Testis (tissue), 2 donors: ENCODE measurements around the gene RIMBP2.
"Not testable (repeated sequence)": the region's sequence is repeated elsewhere in the genome, so short reads cannot be mapped to it uniquely, and the experiment has no call there.

Experiments used
- CTCF ChIP-seq, 3 experiments: fragments of 450-650 bp in 2 of 3; fragments of 200-600 bp in 1 of 3; sonication (generic) in 1 of 3; IDR thresholded peaks; one replicate each; pipeline ENCODE4 v1.5.1; 2016 to 2019; ENCODE audit warnings: antibody characterized with exemption in 3 of 3, mild to moderate bottlenecking in 2 of 3, moderate library complexity in 1 of 3
- POLR2A ChIP-seq: fragments of 450-650 bp; IDR thresholded peaks from one replicate; pipeline ENCODE4 v1.6.1; 2017; ENCODE audit warnings: antibody characterized with exemption, mild to moderate bottlenecking, moderate library complexity

DNA sequence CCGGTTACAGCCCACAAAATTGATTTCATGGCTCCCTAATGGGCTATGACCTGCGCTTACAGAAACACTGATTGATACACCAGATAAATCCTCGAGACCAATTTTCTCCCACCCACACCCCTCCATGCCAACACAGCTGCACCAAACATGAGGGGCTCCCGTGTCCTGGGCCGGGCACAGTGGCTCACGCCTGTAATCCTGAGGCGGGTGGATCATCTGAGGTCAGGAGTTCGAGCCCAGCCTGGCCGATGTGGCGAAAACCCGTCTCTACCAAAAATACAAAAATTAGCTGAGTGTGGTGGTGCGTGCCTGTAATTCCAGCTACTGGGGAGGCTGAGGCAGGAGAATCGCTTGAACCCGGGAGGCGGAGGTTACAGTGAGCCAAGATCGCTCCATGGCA is 27.1 kb downstream of the RIMBP2 start:
- not testable (repeated sequence) for TF ChIP-seq CTCF (IDR thresholded peaks at IDR 0.05); POLR2A
